H1 (cell line): ENCODE results near the gene OBSCN. TPM values are rescaled to one million over a fixed set of nuclear protein-coding genes. Genes with fewer than 3 reads are reported as not detected.

Experiments used
- KDM1A ChIP-seq: fragments of 200-600, 300-600 bp; sonication (generic); IDR thresholded peaks from 2 replicates; pipeline ENCODE4 v1.7.1; 2016; ENCODE audit warnings: mild to moderate bottlenecking, low read length, borderline replicate concordance
- polyA plus RNA-seq, 7 experiments: library from polyadenylated mRNA; depleted of rRNA in 3 of 7; stranded (reverse) in 5 of 7; unstranded in 2 of 7; fragments of >200 nt in 5 of 7; fragments of 200-250 nt in 2 of 7; gene quantifications; 1 replicate in 5 of 7; 2 replicates in 1 of 7; 4 replicates in 1 of 7; pipeline versions ENCODE4 v1.2.1 to v1.2.3, GENCODE V29; 2011 to 2013; ENCODE audit warnings: missing spikeins in 2 of 7, mixed read lengths in 2 of 7
- total RNA-seq: library from RNA; stranded (reverse); fragmentation: NEBNext Ultra II Directional; extraction: Animal tissue kit (Norgen Biotek cat#: 25700); gene quantifications from 2 replicates; pipeline ENCODE4 v1.2.1, GENCODE V29; 2021

OBSCN gene
- total and polyA plus RNA-seq, 2 of the 8 experiments (the other 6 are each of a cell fraction or from before 2014, with no cell fraction given): 7.5 to 28.4 TPM

DNA sequence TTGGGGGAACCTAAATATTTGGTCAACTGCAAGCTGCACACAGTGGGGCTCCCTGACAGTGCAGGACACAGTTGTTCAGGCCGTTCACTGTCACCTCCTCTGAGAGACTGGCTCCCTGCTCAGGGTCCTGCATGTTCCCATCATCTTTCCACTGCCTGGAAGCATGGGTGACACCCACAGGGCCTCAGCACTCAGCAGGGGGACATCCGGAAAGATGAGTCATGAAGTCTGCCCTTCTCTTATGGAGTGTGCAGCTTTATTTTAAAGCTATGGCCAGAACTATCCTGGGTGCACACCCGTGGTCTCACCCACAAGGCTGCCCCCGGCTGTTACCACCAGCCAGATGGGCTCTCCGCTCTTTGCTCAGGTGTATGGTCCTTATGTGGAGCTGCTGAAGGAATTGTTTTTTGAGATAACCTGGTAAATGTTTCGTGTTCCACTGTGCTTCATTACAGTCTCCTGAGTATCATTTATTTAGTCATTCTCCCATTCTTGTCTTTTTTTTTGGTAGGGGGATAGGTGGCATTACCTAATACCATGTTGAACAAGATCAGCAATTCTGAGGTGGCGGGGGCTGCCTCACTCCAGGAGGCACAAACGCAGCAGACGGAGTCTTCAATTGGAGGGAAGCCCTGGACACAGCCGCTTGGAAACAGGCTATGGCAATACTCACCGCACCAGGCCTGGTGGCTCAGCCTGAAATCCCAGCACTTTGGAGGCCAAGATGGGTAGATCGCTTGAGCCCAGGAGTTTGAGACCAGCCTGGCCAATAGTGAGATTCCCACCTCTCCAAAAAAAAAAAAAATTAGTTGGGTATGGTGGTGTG, 184.5 kb downstream of the OBSCN start (continued):
- TF ChIP-seq KDM1A: no peak
